Measurements from ENCODE around the gene SPTBN1.

The SPTBN1 gene

DNA sequence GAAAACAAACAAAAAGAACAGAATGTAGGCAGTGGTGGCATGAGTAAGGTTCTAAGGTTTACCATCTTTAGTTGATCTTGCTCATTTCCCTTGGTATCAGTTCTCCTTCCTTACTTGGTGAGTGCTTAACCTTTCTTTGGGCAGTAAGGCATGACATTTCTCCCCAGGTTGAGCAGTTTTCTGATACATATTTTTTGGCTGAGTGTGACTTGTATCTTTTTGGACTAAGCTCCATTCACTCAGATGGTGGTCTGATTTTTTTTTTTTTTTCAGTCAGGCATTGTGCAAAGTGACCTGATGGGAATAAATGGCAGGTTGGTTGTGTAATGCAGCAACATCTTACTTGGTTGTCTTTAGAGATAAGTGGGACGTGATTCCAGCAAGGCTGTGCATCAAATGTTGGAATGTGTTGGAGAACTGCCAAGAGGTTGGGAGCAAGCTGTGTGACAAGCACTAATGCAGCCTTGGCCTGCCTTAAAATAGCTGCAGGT is 15.1 kb downstream of the SPTBN1 start:
- Histone ChIP-seq H3K4me1 (ENCODE audit: insufficient read depth, insufficient read length) (no peaks in the 10 kb centered on the region), H3K9ac (ENCODE audit: insufficient read length, low read depth) (no peak overlapping the region), H3K27me3 (ENCODE audit: insufficient read depth, insufficient read length) (no peaks in the 10 kb centered on the region), H3K36me3 (ENCODE audit: insufficient read depth, insufficient read length, low read length) (no peaks in the 10 kb centered on the region), H3K4me3 (ENCODE audit: insufficient read length, low read depth) (no peak overlapping the region), H3K9me3 (ENCODE audit: insufficient read depth, low read length) (no peaks in the 10 kb centered on the region)
- TF ChIP-seq YY1 (IDR thresholded peaks at IDR 0.05; ENCODE audit: insufficient read depth, insufficient read length), result no peak
- TF ChIP-seq SUZ12 (IDR thresholded peaks at IDR 0.05; ENCODE audit: extremely low read depth, insufficient read depth, insufficient read length), result no peak
- no peak for TF ChIP-seq ZNF274 (IDR thresholded peaks at IDR 0.05; ENCODE audit: low read depth, low read length)
- no peak for DNase-seq (ENCODE audit: low read depth, low spot score)

DNA sequence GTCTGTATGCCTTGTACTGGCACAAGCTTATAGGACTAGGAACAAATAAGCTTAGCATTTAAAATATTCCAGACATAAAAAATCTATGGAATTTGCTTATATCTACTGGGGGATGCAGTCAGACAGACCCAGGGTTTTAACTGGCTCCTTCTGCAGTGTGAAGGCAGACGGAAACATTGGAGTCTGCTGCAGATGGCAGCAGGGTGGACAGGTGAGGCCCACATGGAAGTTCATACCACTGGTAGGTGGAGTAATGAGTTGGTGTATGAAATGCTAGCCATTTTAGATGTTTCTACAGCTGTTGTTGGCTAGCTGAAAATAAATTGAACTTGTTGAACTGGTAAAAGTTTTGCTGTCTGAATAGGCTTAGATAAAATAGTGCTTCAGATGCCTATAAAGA is 17.7 kb downstream of the SPTBN1 start:
- no peak for DNase-seq (ENCODE audit: low read depth, low spot score)
- Histone ChIP-seq H3K27me3 (ENCODE audit: insufficient read depth, insufficient read length) (no peaks in the 10 kb centered on the region), H3K9ac (ENCODE audit: insufficient read length, low read depth) (no peak overlapping the region), H3K4me3 (ENCODE audit: insufficient read length, low read depth) (no peak overlapping the region), H3K36me3 (ENCODE audit: insufficient read depth, insufficient read length, low read length) (no peaks in the 10 kb centered on the region), H3K4me1 (ENCODE audit: insufficient read depth, insufficient read length) (no peaks in the 10 kb centered on the region), H3K9me3 (ENCODE audit: insufficient read depth, low read length) (no peaks in the 10 kb centered on the region)
- TF ChIP-seq ZNF274 (IDR thresholded peaks at IDR 0.05; ENCODE audit: low read depth, low read length), result no peak
- no peak for TF ChIP-seq SUZ12 (IDR thresholded peaks at IDR 0.05; ENCODE audit: extremely low read depth, insufficient read depth, insufficient read length)

DNA sequence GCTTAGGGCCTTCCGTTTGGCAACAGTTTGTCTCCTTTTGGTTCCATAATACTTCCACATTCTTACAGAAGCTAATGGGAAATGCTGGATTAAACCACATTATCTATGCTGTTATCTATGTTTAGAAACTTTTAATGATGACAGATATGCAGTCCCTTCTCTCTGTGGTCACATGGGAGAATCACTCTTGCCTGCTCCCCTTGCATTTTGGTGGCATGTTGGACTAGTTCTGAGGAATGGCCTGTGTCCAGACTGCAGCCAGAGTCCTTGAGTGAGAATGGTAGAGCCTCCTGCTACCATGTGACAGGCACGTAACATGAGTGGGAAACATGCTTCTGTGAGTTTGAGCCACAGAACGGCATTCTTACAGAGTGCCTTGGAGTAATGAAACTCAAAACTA is 19.2 kb downstream of the SPTBN1 start:
- Histone ChIP-seq H3K4me1 (ENCODE audit: insufficient read depth, insufficient read length) (no peaks in the 10 kb centered on the region), H3K9ac (ENCODE audit: insufficient read length, low read depth) (no peak overlapping the region), H3K4me3 (ENCODE audit: insufficient read length, low read depth) (no peak overlapping the region), H3K9me3 (ENCODE audit: insufficient read depth, low read length) (no peaks in the 10 kb centered on the region), H3K36me3 (ENCODE audit: insufficient read depth, insufficient read length, low read length) (no peaks in the 10 kb centered on the region), H3K27me3 (ENCODE audit: insufficient read depth, insufficient read length) (no peaks in the 10 kb centered on the region)
- TF ChIP-seq YY1 (IDR thresholded peaks at IDR 0.05; ENCODE audit: insufficient read depth, insufficient read length), result no peak
- DNase-seq (ENCODE audit: low read depth, low spot score), result no peak

DNA sequence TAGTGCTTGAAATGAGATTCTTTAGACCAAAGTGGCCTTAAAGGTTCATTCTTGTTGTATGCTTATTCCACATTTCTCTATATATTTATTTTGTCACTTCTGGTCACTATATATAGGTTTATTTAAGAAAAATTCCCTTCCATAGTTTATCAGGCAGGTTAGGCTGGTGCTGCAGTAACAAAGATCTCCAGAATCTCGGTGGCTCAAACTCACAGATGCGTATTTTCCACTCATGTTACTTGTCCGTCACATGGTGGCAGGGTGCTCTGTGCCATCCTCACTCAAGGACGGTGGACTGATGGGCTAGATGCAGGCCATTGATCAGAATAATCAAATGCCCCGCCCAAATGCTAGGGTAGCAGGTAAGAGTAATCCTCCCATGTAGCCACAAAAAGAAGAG is 19.8 kb downstream of the SPTBN1 start:
- H3K9ac ChIP-seq (ENCODE audit: insufficient read length, low read depth), result no peak overlapping the region
- no peaks in the 10 kb centered on the region for H3K27me3 ChIP-seq (ENCODE audit: insufficient read depth, insufficient read length)
- no peak for DNase-seq (ENCODE audit: low read depth, low spot score)
- no peaks in the 10 kb centered on the region for H3K9me3 ChIP-seq (ENCODE audit: insufficient read depth, low read length)
- no peaks in the 10 kb centered on the region for H3K4me1 ChIP-seq (ENCODE audit: insufficient read depth, insufficient read length)
- TF ChIP-seq YY1 (IDR thresholded peaks at IDR 0.05; ENCODE audit: insufficient read depth, insufficient read length), result no peak
- no peak for TF ChIP-seq ZNF274 (IDR thresholded peaks at IDR 0.05; ENCODE audit: low read depth, low read length)
- TF ChIP-seq SUZ12 (IDR thresholded peaks at IDR 0.05; ENCODE audit: extremely low read depth, insufficient read depth, insufficient read length), result no peak
- no peak overlapping the region for H3K4me3 ChIP-seq (ENCODE audit: insufficient read length, low read depth)
- no peaks in the 10 kb centered on the region for H3K36me3 ChIP-seq (ENCODE audit: insufficient read depth, insufficient read length, low read length)

DNA sequence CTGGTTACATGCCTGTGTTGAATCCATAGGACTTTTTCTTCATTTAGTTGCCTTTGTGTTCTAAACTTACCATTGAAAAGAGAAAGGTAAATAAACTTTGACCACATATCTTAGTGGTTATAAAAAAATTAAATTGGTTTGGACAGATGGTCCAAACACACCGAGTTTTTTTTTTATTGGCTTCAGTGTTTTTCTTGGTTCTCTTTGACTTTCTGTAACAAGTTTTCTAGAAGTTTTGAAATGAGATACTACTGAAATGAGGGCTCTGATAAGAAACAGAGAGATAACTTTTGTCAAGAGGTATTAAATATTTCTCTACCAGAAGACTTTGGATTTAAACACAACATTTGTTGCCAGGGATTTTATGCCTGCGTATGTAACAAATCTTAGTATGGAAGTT is 20.7 kb downstream of the SPTBN1 start:
- TF ChIP-seq ZNF274 (IDR thresholded peaks at IDR 0.05; ENCODE audit: low read depth, low read length), result no peak
- no peak for TF ChIP-seq SUZ12 (IDR thresholded peaks at IDR 0.05; ENCODE audit: extremely low read depth, insufficient read depth, insufficient read length)
- no peak for TF ChIP-seq YY1 (IDR thresholded peaks at IDR 0.05; ENCODE audit: insufficient read depth, insufficient read length)
- Histone ChIP-seq H3K36me3 (ENCODE audit: insufficient read depth, insufficient read length, low read length) (no peaks in the 10 kb centered on the region), H3K9ac (ENCODE audit: insufficient read length, low read depth) (no peak overlapping the region), H3K27me3 (ENCODE audit: insufficient read depth, insufficient read length) (no peaks in the 10 kb centered on the region), H3K4me3 (ENCODE audit: insufficient read length, low read depth) (no peak overlapping the region), H3K4me1 (ENCODE audit: insufficient read depth, insufficient read length) (no peaks in the 10 kb centered on the region), H3K9me3 (ENCODE audit: insufficient read depth, low read length) (no peaks in the 10 kb centered on the region)
- no peak for DNase-seq (ENCODE audit: low read depth, low spot score)

DNA sequence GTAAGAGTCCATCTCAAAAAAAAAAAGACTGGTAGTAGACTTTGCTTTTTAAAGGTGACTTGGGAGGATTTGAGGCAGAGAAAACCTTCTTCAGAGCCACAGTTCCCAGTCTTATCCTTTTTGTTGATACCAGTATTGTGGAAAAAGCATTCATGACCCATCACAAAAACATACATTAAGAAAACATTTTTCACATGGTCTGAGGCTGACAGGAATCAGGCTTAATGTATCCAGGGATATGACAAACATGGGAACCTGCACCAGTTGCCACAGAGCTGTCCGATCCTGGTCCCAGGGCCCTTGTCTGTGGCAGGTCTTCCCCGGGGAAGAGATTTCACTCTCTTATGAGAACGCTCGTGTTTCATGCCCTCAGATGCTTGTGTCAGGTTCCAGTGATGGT is 21.8 kb downstream of the SPTBN1 start:
- Histone ChIP-seq H3K4me3 (ENCODE audit: insufficient read length, low read depth) (no peak overlapping the region), H3K9ac (ENCODE audit: insufficient read length, low read depth) (no peak overlapping the region), H3K36me3 (ENCODE audit: insufficient read depth, insufficient read length, low read length) (no peaks in the 10 kb centered on the region), H3K4me1 (ENCODE audit: insufficient read depth, insufficient read length) (no peaks in the 10 kb centered on the region), H3K9me3 (ENCODE audit: insufficient read depth, low read length) (no peaks in the 10 kb centered on the region), H3K27me3 (ENCODE audit: insufficient read depth, insufficient read length) (no peaks in the 10 kb centered on the region)
- DNase-seq (ENCODE audit: low read depth, low spot score), result no peak
- no peak for TF ChIP-seq YY1 (IDR thresholded peaks at IDR 0.05; ENCODE audit: insufficient read depth, insufficient read length)
- no peak for TF ChIP-seq SUZ12 (IDR thresholded peaks at IDR 0.05; ENCODE audit: extremely low read depth, insufficient read depth, insufficient read length)
- no peak for TF ChIP-seq ZNF274 (IDR thresholded peaks at IDR 0.05; ENCODE audit: low read depth, low read length)

DNA sequence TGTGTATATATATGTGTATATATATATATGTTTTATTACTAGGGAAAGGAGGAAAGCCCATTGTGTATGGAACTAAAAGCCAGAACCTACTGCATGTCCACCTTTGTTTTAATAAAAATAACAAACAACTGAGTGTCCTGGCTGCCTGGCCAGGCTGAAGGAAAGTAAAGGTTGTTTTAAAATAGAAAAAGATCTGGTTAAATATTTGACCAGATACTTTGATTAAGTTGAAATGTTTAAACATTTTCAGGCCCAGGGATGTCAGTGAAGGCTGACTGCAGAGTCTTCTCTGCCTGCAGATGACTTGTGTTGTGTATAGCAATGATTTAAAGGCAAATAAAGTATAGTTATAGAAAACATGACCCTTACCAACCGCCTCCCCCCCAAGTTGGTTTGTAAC is 22.8 kb downstream of the SPTBN1 start:
- Histone ChIP-seq H3K4me1 (ENCODE audit: insufficient read depth, insufficient read length) (no peaks in the 10 kb centered on the region), H3K27me3 (ENCODE audit: insufficient read depth, insufficient read length) (no peaks in the 10 kb centered on the region), H3K36me3 (ENCODE audit: insufficient read depth, insufficient read length, low read length) (no peaks in the 10 kb centered on the region), H3K9me3 (ENCODE audit: insufficient read depth, low read length) (no peaks in the 10 kb centered on the region), H3K9ac (ENCODE audit: insufficient read length, low read depth) (no peak overlapping the region), H3K4me3 (ENCODE audit: insufficient read length, low read depth) (no peak overlapping the region)
- DNase-seq (ENCODE audit: low read depth, low spot score), result no peak
- TF ChIP-seq SUZ12 (IDR thresholded peaks at IDR 0.05; ENCODE audit: extremely low read depth, insufficient read depth, insufficient read length) (no peak), ZNF274 (IDR thresholded peaks at IDR 0.05; ENCODE audit: low read depth, low read length) (no peak), YY1 (IDR thresholded peaks at IDR 0.05; ENCODE audit: insufficient read depth, insufficient read length) (no peak)

DNA sequence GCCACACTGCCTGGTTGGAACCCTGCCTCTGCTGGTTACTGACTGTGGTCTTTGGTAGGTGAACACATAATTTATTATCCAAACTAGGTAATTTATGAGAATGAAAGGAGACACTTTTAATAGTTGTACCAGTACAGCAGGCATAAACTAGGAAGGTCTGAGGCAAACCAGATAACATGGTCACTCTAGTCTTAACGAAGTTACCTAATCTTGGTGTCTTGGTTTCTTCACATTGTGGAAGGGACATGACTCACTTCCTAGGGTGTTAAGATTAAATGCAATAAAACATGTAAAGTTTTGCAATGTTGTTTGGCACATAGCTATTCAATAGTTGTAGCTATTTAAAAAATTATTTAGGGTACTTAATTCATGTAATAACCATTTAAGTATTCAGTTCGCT is 23.3 kb downstream of the SPTBN1 start:
- TF ChIP-seq YY1 (IDR thresholded peaks at IDR 0.05; ENCODE audit: insufficient read depth, insufficient read length), result no peak
- no peak for TF ChIP-seq ZNF274 (IDR thresholded peaks at IDR 0.05; ENCODE audit: low read depth, low read length)
- TF ChIP-seq SUZ12 (IDR thresholded peaks at IDR 0.05; ENCODE audit: extremely low read depth, insufficient read depth, insufficient read length), result no peak
- Histone ChIP-seq H3K27me3 (ENCODE audit: insufficient read depth, insufficient read length) (no peaks in the 10 kb centered on the region), H3K36me3 (ENCODE audit: insufficient read depth, insufficient read length, low read length) (no peaks in the 10 kb centered on the region), H3K9me3 (ENCODE audit: insufficient read depth, low read length) (peaks cover under 1% of the 10 kb centered on the region; the same call in 1 of the 2 replicates), H3K4me3 (ENCODE audit: insufficient read length, low read depth) (no peak overlapping the region), H3K9ac (ENCODE audit: insufficient read length, low read depth) (no peak overlapping the region), H3K4me1 (ENCODE audit: insufficient read depth, insufficient read length) (no peaks in the 10 kb centered on the region)
- no peak for DNase-seq (ENCODE audit: low read depth, low spot score)
